COLO668 (cell line): ENCODE data around the gene ABTB2.
"Not testable (repeated sequence)": the region's sequence is repeated elsewhere in the genome, so short reads cannot be mapped to it uniquely, and the experiment has no call there.

ENCODE experiments used
- DNase-seq: peaks from one replicate; lab custom pipeline; 2025; ENCODE audit not compliant: unreplicated experiment; lab: John Stamatoyannopoulos, UW

ABTB2 gene

DNA sequence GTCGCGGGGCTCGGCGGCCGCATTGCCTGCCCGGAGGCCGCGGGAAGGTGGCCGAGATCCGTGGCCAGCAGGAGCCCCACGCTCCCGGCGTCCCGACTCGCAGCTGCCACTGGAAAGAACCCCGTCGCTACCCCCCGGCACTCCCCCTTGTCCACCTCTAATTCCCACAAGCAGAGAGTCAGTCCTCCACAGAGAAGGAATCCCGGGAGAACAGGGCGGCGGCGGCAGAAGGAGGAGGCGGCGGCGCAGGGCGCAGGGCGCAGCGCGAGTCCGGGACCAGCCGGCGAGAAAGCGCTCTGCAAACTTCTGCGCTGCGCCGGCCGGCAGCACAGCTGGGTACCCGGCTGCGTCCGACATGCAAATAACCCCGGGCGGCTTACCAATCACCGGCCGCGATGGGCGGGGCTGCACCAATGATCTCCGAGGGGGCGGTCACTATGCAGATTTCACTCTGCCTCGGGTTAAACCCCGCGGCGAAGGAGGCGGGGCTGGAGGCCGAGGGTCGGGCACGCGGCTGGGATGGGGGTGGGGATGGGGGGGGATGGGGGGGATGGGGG, at the start of gene ABTB2:
ABTB2 (minus strand) TSS at position 310 of the 557 bp plus-strand sequence.
- DNase-seq, result peak; percentile 98

DNA sequence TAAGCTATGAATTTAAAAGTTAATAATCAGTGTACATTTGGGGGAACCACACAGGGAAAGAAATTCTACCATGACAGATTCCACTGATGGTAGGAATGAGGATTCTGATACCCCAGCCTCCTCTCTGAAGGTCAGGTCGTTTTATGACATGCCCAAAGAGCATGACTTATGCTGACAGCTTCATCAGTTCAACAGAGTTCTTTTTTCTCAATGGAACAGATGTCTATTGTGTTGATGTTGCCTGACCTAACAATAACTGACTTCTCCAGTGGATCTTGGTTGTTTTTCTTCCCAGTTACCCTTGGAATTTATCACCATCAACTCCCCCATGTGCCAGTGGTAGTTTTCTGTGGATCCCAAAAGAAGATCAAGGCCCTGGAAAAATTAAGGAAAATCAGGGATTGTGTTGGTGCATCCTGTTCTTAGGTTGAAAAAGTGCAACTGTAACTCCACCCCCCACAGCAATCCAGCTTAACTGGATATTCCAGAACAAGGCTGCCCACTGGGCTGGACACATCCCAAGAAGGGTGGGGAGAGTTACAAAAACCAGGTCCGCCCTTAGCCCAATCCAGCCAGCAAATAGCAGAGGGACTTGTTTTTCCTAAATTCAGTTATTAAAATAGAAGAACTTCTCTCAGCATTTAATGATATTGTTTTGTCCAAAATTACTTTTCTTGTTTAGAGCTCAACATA, 49.5 kb upstream of the ABTB2 start:
- no peak for DNase-seq

DNA sequence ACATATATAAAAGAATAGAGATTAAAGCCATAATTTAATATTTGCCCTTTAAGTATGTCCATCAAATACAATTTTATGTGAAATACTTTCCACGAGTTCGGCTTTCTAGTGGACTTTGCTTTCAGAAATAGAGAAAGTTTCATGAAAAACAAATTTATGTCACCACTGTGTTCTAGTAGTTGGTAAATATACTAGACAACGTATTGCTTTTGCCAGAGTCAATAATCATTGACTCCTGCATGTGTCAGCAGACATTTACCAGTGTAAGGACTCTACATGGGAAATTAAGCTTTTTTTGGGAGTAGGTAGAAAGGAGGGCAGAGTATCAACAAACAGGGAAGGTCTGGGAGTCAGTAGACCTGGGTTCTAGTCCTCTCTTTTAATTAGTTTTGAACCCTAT, 48.6 kb upstream of the ABTB2 start:
- DNase-seq, result no peak

DNA sequence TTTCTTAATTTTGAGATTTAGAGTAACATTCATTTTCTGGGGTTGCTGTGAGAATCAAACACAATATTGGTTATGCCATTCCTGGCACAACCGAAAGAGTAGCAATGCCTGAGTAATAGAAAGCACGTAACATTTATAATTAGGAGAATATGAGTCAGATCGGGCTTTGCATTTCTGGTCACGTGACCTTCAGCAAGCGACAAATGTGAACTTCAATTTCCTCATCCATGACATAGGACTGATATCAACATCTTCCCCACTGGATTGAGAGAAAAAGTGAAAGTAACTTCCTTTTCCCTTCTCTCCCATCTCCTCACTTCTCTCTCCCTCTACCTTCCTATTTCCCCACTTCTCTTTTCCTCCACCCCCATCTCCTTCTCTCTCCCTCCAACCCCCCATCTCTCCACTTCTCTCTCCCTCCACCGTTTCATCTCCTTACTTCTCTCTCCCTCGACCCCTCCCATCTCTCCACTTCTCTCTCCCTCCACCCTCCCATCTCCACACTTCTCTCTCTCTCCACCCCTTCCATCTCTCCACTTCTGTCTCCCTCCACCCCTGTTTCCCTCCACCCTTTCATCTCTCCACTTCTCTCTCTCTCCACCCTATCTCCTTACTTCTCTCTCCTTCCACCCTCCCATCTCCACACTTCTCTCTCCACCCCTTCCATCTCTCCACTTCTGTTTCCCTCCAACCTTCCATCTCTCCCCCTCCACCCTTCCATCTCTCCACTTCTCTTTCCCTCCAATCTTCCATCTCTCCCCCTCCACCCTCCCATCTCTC, 47.5 kb upstream of the ABTB2 start:
- DNase-seq, result no peak

DNA sequence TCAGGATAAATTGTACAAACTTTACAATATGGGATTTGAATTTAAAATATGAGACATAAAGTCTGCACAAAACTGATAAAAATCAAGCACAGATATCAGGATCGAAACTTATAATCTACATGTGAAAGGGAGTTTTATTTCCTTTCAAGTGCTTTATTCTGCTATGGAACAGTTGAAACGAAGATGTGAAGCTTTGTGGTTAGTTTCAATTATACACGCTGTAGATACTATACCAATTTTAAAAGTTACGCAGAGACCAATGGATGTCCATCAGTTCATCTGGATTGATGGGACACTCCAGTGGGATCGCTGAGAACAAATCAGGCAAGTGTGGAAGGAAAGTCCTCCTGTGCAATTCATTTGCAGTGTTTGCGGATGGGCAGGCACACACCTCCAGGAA, 46.5 kb upstream of the ABTB2 start:
- no peak for DNase-seq

DNA sequence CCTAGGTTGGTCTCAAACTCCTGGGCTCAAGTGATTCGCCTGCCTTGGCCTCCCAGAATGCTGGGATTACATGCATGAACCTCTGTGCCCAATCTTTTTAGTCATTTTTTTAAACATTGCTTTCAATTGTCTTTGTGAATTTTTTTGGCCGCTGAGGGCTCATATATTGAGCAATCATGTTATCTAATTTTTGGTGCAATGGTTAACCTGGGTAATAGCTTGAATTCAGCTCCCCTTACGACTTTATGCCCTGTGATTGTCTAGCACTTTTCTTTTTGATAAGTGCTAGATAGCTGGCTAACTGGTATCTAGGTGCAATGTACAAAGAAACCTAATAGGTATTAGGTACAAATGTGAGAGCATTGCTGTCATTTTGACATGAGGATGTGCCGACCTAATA, 45.6 kb upstream of the ABTB2 start:
- no peak for DNase-seq

DNA sequence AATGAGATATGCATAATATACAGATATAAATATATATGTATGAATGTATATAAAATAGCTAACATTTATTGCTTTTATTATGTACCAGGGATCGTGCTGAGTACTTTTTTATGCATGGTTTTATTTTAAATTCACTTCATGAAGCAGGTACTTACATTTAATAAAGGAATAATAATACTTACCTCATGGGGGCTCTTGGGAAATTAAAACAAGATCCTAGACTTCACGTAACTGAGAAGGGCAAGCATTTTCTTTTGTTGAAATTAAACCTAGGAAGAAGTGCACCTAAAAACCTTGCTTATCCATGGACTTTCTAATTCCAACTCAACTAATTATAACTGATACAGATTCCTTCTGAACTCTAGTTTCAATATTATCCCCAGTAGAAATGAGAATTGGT, 40.0 kb upstream of the ABTB2 start:
- DNase-seq, result no peak

DNA sequence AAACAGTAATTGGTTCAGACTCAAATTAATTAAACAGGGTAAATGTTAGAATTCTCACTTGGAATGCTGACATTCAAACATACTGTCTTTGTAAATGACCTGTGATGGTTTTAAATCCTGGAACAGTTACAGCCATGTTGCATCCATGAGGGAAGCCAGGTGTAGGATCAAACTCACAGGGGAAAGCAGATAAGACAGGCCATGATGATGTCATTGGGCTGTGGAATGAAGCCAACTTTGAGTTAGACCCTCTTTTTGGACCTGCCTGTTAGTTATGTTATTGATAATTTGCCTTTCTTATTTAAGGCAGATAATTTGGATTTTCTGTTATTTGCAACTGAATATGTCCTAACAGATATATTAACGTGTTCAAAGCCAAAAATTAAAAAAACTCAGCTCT, 39.3 kb upstream of the ABTB2 start:
- DNase-seq, result no peak

DNA sequence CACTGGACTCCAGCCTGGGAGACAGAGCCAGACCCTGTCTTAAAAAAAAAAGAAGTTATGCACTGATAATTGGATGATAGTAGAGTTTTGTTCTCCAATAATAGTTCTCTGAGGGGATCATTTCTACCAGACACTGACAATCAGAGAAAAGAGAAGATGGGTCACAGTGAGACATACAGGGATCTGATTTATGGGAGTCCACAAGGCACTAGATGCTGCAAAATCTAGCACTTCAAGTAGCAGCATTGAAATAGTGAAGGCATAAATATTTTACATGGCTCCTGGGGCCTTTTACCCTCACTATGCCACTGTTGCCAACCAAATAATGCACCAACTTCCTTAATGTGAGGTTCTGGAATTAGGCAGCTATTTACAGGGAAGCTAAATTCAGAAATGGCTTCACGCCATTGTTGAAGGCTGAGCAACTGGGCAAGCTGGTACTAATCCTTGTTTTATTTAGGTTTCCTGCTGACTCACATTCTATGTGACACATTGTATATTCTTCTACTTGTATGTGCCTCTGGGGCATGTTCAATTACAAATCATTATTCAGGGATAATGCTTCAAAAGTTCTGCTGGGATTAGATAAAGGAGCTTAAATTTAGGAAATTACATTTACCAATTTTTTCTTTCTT, 38.2 kb upstream of the ABTB2 start:
- DNase-seq, result no peak

DNA sequence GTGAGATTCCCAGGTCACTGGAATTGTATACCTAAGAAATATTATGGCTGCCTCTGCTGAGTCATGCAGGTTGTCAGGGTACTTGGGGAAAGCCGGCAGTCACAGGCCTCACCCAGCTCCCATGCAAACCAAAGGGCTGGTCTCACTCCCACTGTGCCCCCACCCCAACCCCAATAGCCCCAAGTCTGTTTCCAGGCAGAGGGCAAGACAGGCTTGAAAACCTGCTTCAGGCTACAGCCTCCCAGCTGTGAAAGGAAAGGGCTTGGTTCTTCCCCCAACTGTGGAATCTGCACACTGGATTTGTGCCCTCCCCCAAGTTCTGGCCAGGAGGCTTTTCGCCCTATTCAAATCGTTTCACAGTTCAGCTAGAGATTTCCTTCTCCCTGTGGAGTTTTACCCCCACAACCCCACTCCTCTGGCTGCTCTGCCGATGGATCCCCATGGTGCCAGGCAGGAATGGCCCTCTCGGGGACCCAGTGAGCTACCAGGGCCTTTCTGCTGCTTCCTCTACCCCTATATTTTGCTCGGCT, 37.0 kb upstream of the ABTB2 start:
- DNase-seq, result no peak

DNA sequence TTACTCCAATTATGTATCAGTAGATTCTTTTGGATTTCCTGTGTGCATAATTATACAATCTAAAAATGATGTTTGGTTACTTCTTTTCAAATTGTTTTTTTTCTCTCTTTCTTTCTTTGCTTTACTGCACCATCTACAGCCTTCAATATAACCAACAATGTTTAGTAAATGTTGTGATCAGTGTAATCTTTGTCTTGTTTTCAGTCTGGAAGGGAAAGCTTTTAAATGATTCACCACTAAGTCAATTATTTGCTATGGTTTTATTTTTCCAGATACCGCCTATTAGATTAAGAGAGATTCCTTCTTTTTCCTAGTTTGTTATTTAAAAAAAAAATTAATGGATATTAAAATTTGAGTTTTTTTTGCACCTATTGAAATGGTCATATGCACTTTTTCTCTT, 29.8 kb upstream of the ABTB2 start:
- no peak for DNase-seq

DNA sequence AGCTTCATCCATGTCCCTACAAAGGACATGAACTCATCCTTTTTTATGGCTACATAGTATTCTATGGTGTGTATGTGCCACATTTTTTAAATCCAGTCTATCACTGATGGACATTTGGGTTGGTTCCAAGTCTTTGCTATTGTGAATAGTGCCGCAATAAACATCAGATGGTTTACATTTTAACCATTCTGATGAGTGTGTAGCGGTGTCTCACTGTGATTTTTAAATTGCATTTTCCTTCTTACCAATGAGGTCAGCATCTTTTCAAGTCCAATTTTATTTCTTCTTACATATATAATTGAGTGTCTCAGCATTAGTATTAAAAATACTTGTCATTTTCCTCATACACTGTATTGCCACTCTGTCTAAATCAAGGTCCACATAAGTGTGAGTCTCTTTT, 28.5 kb upstream of the ABTB2 start:
- not testable (repeated sequence) for DNase-seq

DNA sequence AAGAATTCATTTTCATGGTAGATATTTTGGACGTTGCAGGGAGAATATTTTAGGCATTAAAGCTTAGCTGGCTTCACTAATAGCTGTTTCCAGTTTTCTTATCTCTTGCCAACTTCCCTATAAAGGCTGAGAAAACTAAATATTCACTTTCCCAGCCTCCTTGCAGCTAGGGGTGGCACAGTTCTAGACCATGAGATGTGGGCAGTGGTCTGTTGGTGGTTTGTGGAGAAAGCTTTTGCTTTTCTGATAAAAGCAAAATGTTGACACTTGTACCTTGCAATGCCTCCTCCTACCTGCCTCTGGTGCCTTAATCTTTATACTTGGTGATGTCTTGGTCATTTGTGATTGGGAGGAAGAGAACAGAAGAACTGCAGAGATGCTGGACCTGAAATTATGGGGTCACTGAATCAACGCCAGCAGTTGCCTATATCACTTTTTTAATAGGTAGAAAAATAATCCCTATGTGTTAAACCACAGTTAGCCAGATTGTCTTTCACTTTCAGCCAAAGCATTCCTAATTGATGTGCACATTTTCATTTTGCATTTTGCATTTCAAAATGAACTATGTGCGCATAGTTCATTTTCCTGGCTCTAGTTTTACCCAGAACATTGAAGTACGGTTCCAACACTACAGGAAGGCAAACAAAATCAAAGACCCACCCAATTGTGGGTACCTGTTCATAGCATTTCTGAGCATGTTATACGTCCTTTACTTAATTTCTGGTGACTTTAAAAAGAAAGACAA, 24.9 kb upstream of the ABTB2 start:
- DNase-seq, result no peak

DNA sequence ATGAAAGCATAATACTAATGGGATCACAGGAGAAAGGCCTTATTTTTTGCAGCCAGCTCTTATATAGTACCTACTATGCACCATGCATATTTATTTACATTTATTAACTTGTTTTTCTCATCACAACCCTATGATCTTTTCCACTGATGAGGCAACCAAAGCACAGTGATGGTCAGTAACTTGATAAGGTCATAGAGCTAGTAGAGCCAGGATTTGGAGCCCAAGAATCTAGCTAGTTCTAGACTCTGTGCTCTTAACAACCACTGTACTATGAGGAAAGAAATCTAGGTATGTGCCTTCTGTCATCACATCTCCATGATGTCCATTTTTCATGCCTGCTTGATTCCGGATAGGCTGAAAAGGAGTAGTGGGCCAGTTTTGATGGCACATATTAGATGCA, 24.0 kb upstream of the ABTB2 start:
- DNase-seq, result no peak

DNA sequence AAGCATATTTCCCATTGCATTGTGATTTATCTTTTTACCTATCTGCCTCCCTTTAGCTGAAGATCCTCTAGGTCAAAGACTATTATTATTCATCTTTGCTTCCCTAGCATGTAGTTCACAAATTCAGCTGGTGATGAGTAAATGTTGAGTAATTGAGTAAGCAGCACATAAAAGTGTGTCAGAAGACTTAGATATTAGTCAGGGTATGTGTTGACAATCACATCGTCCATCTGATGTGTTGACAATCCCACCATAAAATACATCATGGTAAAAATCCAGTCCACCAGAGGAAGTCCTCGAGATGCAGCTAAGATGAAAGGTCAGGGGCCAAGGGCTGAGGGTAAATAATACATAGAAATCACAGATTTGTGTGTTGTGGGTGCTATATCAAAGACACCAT, 22.9 kb upstream of the ABTB2 start:
- no peak for DNase-seq

DNA sequence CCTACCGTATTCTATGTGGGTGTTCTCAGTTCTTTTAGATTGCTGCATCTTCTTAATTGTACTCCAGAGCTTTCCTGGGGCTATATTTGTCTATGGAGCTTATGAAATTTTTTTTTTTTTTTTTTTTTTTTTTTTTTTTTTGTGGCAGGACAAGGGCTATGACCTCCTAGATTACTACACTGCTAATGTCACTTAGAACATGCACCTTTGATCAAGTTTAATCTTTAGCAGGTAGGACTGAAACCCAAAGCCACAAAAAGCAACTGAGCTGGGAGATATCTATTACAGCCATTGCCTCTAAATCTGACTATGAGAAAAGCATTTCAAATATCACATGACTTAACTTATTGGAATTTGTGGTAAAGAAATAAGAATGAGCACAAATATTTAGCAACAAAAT, 21.7 kb upstream of the ABTB2 start:
- DNase-seq, result no peak

DNA sequence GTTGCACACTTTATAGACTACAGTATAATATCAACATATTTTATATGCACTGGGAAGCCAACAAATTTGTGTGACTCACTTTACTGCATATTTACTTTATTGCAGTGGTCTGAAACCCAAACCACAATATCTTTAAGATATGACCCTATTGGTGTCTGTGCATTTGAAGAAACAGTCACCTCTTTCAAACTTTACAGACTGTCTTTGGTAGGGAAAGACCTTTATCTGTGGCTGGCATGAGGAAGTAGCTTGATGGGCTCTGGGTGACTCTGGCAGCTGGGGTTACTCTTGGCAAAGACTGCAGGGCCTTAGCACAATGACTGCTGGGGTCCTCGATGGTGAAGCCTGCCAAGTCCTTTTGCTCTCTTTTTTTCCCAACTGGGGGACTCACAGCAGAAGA, 21.3 kb upstream of the ABTB2 start:
- DNase-seq, result no peak

DNA sequence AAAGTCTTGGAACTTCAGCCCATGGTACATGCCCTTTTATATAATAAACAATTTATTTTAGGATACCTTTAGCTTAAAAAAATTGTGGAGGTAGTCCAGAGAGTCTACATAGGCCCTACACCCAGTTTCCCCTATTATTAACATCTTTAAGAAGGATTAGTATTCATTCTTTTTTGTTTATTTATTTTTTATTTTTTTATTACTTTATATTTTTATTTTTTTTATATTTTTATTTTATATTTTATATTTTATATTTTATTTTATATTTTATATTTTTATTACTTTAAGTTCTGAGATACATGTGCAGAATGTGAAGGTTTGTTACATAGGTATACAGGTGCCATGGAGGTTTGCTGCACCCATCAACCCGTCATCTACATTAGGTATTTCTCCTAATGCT, 15.9 kb upstream of the ABTB2 start:
- no peak for DNase-seq

DNA sequence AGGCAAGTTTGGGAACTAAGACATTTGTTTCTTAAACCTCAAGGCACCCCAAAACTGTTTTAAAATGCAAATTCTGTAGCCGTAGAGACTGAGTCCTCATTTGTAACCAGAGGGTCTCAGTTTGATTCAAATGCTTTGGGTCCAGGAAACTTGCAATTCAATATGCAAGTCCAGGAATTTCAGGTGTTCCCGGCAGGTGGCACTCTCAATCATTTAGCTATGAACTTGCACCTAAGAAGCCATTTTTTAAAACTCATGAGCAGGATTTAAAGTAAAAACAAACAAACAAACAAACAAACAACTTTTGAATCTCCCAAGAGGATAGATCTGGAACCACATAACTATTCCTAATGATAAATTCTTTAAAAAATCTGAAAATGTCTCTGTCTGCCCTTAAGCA, 8.7 kb upstream of the ABTB2 start:
- DNase-seq, result peak; percentile 37

DNA sequence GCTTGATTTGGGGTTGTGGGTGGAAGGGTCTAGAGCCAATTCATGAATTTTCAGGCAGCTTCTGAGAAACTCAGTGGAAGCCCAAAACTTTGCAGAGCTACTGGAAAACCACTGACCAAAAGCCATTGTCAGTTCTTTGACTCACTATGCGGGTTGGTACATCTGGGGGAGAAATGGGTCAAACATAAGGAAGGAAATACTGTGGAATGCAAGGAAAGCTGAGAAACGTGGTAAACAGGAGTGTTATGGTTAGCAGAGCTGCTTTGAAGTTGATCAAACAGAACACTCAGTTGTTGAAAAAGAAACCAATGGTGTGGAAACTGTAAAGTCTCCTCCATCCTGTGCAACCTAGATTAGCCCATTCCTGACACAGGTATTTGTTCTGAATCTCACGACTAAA, 6.3 kb upstream of the ABTB2 start:
- no peak for DNase-seq
